HG03045 (cell line): ENCODE measurements around the gene MAP1S.

Source experiments
- ATAC-seq: cut with Tn5 transposase; IDR thresholded peaks from one replicate; pipeline ENCODE4 v1.9.1; 2021; ENCODE audit warnings: mild to moderate bottlenecking, moderate library complexity; ENCODE audit not compliant: unreplicated experiment

Gene MAP1S, protein sequence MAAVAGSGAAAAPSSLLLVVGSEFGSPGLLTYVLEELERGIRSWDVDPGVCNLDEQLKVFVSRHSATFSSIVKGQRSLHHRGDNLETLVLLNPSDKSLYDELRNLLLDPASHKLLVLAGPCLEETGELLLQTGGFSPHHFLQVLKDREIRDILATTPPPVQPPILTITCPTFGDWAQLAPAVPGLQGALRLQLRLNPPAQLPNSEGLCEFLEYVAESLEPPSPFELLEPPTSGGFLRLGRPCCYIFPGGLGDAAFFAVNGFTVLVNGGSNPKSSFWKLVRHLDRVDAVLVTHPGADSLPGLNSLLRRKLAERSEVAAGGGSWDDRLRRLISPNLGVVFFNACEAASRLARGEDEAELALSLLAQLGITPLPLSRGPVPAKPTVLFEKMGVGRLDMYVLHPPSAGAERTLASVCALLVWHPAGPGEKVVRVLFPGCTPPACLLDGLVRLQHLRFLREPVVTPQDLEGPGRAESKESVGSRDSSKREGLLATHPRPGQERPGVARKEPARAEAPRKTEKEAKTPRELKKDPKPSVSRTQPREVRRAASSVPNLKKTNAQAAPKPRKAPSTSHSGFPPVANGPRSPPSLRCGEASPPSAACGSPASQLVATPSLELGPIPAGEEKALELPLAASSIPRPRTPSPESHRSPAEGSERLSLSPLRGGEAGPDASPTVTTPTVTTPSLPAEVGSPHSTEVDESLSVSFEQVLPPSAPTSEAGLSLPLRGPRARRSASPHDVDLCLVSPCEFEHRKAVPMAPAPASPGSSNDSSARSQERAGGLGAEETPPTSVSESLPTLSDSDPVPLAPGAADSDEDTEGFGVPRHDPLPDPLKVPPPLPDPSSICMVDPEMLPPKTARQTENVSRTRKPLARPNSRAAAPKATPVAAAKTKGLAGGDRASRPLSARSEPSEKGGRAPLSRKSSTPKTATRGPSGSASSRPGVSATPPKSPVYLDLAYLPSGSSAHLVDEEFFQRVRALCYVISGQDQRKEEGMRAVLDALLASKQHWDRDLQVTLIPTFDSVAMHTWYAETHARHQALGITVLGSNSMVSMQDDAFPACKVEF

DNA sequence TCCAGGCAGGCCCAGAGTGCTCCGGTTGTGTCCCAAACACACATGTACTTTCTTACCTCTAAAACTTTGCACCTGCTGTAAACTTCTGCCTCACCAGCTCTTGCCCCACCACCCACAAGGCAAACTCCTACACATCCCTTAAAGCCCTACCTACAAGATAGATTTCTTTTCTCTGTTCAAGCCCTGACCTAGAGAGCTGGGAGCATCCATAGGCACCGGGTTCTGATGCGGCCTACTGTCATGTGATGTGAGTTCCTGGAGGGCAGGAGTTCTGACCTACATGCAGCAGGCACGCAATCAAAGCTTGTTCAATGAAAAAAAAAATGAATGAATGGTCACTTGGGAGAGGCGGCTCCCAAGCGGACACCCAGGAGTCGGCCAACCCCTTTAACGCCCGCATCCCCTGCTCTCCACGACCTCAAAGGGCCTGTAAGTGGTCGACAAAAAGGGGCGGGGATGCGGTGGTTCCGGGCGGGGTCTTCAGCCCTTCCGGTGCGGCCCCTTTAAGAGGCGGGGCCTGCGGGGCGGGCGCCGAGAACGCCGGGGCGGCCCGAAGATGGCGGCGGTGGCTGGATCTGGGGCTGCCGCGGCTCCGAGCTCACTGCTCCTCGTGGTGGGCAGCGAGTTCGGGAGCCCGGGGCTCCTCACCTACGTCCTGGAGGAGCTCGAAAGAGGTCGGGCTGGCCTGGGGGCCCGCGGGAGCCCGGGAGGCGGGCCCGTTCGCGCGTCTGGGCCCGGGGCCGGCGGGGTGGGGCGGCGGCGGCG, at the start of gene MAP1S:
MAP1S (plus strand) TSS at position 534 of the 765 bp plus-strand sequence; CDS start at position 557, 23 bp downstream.
- ATAC-seq, result peak; percentile 81

DNA sequence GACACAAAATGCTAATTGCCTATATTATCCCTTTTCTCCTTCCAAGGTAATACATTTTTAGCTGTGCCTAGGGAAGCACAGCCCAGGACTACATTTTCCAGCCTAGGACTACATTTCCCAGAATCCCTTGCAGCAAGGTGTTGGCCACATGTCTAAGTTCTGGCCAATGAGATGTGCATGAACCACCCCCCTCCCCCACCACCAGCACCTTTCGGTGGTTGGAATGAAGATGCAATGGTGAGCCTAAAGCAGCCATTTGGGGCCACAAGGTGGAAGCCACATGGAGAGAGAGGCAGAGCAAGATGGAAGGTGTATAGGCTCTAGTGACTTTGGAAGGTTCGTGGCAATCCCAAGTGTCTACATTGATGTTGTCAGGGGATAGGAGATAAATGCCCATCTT, 47.4 kb upstream of the MAP1S start:
- ATAC-seq, result no peak

DNA sequence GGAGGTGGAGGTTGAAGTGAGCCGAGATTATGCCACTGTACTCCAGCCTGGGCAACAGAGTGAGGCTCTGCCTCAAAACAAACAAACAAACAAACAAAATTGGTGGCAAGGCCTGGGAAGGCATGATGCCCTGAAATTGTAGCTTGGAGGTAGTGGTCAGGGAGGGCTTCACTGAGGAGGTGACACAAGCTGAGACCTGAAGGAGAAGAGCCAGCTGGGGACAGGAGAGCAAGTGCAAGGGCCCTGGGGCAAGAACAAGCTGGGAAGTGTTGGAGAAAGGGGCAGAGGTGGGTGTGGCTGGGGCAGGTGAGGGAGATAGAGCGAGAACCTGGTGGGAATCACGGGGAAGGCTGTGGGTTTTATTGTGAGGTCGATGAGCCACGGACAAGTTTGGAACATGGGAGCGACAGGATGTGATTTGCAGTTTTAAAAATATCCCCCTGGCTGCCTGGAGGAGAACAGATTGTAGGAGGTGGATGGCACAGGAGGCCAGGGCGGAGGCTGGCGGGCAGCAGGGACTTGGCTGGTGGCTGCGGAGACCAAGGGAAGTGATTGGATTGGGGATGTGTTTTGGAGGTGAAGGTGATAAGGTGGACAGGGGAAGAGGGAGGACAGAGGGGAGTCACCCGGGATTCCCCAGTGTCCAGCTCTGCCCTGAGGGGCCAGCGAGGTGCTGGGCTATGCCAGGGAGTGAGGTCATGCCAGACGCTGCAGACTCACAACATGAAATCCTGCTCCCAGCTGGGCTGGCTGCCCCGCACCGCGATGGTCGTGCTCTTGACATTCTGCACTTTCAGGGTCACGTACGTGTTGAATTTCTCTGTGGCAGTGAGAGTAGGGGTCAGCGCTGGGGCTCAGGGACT, 45.1 kb upstream of the MAP1S start:
- ATAC-seq, result no peak

DNA sequence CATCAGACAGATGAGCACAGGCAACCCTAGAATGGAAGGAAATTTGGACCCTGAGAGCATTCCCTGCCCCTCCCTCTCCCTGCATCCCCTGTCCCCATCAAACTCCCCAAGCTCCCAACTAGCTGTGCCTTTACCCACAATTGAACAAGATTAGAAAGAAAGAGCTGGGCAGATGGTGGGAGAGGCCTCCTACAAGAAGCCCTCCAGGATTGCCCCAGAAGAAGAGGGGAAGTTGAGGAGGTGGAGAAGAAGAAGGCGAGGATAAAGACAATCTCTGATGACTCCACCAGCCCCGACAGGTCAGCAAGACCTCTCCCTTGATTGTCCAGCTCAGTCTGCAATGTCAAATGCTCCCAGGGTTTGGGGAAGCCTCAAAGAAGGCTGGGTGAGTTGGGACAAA, 43.0 kb upstream of the MAP1S start:
- no peak for ATAC-seq

GRCh38 chr19:17677002-17677401, 42.3 kb upstream of the MAP1S start:
- ATAC-seq, result no peak

- no peak for ATAC-seq
Measured at GRCh38 chr19:17678836-17679235, 40.4 kb upstream of the MAP1S start.

- no peak for ATAC-seq
Measured at GRCh38 chr19:17679526-17680229, 39.6 kb upstream of the MAP1S start.

DNA sequence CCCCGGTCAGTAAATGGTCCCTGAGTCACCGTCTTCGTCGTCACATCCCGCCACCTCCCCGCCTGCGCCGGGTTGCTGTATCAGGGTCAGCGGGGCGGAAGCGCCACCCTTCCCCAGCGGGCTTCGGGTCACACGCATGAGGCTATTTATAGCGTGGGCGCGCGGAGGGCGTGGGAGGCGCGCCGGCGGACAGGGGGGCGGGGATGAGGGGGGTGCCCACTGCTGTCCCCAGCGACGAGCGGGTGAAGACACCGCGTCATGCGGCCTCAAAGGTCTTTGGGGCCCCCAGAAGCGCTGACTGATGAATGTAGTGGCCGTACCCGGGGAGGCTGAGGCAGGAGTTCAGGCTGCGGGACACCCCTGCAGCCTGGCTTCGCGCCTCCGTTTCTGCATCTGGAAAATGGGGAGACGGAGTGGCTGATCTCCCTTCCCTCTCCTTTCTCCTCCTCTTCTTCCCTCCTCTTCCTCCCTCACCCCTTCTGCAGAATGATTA, 39.0 kb upstream of the MAP1S start:
- peak; percentile 50 for ATAC-seq

DNA sequence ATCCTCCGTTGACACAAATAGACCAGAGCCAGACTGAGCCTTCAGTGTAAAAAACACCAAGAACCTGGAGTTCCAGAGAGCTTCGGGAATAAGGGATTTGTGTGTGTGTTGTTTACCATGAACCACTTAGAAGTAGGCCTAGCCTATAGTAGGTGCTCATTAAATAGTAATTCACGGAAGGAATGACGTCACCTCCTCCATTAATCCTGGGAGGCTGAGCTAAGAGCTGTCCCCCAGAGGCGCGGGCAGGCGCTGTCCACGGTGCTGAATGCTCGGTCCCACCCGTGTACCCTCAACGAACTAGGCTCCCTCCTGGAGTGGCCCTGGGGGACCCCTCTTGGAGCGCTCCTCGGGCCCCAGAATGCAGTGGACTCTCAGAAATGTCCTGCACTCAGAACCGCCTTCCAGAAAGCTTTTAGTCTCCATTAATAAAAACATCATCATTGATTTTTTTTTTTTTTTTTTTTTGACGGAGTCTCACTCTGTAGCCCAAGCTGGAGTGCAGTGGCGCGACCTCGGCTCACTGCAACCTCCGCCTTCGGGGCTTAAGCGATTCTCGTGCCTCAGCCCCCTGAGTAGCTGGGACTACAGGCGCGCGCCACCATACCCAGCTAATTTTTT, 37.7 kb upstream of the MAP1S start:
- no peak for ATAC-seq

GRCh38 chr19:17682273-17682672, 37.0 kb upstream of the MAP1S start:
- ATAC-seq, result no peak

DNA sequence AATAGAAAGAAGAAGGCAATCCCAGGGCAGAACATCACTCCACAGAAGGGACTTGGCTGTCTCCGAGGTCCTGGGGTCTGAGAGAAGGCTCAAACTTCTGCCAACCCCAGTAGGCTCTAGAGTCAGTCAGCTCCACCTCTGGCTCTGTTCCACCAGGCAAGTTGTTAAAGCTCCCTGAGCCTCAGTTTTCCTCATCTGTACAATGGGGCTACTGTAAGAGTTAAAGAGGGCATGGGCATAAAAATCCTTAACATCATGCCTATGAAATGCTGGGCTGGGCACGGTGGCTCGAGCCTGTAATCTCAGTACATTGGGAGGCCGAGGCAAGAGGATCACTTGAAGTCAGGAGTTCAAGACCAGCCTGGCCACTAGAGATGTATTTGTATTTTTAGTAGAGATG, 36.2 kb upstream of the MAP1S start:
- no peak for ATAC-seq

DNA sequence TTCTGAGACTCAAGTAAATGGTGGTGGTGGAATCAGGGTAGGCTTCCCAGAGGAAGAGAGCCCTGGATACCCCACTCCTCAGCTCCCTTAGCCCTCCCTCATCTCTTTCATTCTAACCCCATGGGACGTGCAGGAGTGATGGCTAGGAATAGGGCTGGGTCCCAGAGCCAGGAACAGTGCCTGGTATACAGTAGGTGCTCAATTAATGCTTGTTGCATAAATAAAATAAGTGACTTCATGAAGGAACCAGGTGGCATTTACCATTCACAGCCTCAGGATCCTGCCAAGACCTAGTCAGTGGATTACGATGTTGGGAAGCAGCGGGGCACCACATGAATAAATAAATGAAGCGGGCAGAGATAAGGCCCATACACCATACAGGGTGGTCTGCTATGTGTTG, 35.0 kb upstream of the MAP1S start:
- ATAC-seq, result no peak

GRCh38 chr19:17685451-17686022, 33.7 kb upstream of the MAP1S start:
- ATAC-seq, result no peak

- ATAC-seq, result no peak
Measured at GRCh38 chr19:17686023-17686521, 33.2 kb upstream of the MAP1S start.

DNA sequence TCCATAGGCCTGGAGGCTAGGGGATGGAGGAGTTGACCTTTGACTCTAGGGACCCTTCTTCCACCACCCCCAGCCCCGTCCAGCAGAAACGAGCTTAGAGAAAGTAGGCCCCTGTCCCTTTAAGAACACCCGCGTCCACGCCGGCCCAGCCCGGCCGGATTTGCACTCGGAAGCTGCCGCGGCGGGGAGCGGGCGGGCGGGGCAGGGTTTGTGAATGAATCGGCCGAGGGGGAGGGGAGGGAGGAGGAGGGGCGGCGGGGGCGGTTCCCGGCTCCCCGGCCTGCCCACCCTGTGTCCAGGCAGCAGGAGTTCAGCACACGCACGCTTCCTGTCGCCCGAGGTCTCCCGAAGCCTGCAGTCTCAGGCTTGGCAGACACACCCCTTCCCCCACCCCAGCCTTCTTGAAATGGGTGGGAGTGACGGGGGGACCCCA, 32.7 kb upstream of the MAP1S start:
- ATAC-seq, result no peak

DNA sequence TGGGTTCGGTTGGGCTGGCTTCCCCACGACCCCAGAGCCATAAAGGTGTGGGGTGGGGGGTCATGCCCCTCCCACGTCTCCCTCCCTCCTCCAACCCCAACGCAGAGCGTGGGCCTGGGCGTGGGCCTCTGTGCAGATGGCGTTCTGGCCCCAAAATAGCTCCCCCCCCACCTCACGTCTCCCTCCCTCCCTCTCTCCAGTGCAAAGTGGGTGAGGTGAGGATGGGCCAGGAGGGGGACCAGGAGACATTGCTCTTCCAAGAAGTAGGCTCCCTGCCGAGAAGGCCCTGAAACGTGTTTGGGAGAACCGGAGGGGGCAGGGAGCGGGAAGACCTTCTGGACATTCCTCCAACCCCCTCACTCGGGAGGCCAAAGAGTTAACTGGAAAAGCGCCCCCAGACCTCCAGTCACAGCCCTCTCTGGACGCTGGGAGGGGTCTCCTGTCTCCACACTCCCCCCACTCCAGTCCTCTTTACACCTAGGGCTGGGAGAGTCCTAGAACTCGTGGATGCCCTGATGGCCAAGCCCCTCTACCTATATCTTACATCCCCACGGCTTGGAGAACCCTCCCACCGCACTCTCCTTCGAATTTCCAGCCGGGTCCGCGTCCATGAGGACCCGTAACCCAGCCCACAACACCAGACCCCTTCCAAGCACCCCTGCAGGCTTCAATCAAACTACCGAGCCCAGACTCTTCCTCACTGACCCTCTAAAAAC, 32.0 kb upstream of the MAP1S start:
- no peak for ATAC-seq
